BJ (cell line): ENCODE results near the gene PARVG. TPM values are rescaled to one million over a fixed set of nuclear protein-coding genes. Genes with fewer than 3 reads are reported as not detected.

ENCODE experiments used
- CTCF ChIA-PET: fragments of 350-600 bp; formaldehyde crosslinking; extraction: SDS; loops from one replicate; lab custom pipeline; 2021; ENCODE audit warnings: antibody characterized with exemption, inconsistent platforms; lab: Yijun Ruan, JAX
- POLR2A ChIA-PET: fragments of 300-600 bp; sonication (Branson Sonifier 250); formaldehyde crosslinking; extraction: SDS; loops from one replicate; lab custom pipeline; 2021; ENCODE audit warnings: antibody characterized with exemption; lab: Charles Lee
- DNase-seq: peaks from one replicate; pipeline ENCODE4 v3.0.0-alpha.2; 2011; ENCODE audit warnings: low read depth
- H3K27me3 ChIP-seq: 2 replicates; pipeline ENCODE4 v1.6.0; 2011; ENCODE audit warnings: low read length; ENCODE audit not compliant: control insufficient read depth, insufficient read depth
- H3K36me3 ChIP-seq: 2 replicates; pipeline ENCODE4 v1.5.1; 2011; ENCODE audit warnings: low read length; ENCODE audit not compliant: control insufficient read depth, insufficient read depth
- H3K4me3 ChIP-seq: 2 replicates; pipeline ENCODE4 v1.5.1; 2011; ENCODE audit warnings: low read depth, mild to moderate bottlenecking, control low read depth, low read length
- CTCF ChIP-seq: IDR thresholded peaks from 2 replicates; pipeline ENCODE4 v1.5.1; 2011; ENCODE audit warnings: low read depth, mild to moderate bottlenecking, control low read depth, inconsistent platforms, low read length, moderate library complexity; ENCODE audit not compliant: insufficient read depth
- polyA plus RNA-seq: library from polyadenylated mRNA; depleted of rRNA; stranded (reverse); fragments of >200 nt; gene quantifications from 2 replicates; pipeline ENCODE4 v1.2.3, GENCODE V29; 2011

PARVG gene
- polyA plus RNA-seq, 1 experiment = not detected

- Histone ChIP-seq H3K27me3 (no peaks in the 10 kb centered on the region), H3K4me3 (no peak overlapping the region), H3K36me3 (peaks cover 5% of the 10 kb centered on the region)
- no peak for DNase-seq
- POLR2A ChIA-PET = no interaction called here
- TF ChIP-seq CTCF = no peak
- CTCF ChIA-PET = no interaction called here
Observed at GRCh38 chr22:44153710-44154109, 27.0 kb upstream of the PARVG start.

- CTCF ChIA-PET = no interaction called here
- Histone ChIP-seq H3K27me3 (no peaks in the 10 kb centered on the region), H3K36me3 (peaks cover 7% of the 10 kb centered on the region), H3K4me3 (no peak overlapping the region)
- no peak for DNase-seq
- POLR2A ChIA-PET = no interaction called here
- no peak for TF ChIP-seq CTCF
Observed at GRCh38 chr22:44154436-44154942, 26.2 kb upstream of the PARVG start.

- no peak for TF ChIP-seq CTCF
- no peak for DNase-seq
- ChIA-PET CTCF (no interaction called here), POLR2A (no interaction called here)
- H3K36me3 ChIP-seq = peaks cover 7% of the 10 kb centered on the region
- no peak overlapping the region for H3K4me3 ChIP-seq
- H3K27me3 ChIP-seq = no peaks in the 10 kb centered on the region
Observed at GRCh38 chr22:44155115-44155514, 25.6 kb upstream of the PARVG start.

- Histone ChIP-seq H3K4me3 (no peak overlapping the region), H3K36me3 (peaks cover 7% of the 10 kb centered on the region), H3K27me3 (no peaks in the 10 kb centered on the region)
- CTCF ChIA-PET = interaction anchor here (0.7 kb wide), 1 partner anchor 348 kb away, joined by 3 read pairs; no protein-coding TSS in a partner anchor
- TF ChIP-seq CTCF = no peak
- POLR2A ChIA-PET = interaction anchor here (0.7 kb wide), 1 partner anchor 202 kb away, joined by 4 read pairs; no protein-coding TSS in a partner anchor
- DNase-seq = no peak
Observed at GRCh38 chr22:44157916-44158618, 22.7 kb upstream of the PARVG start.

- H3K4me3 ChIP-seq = no peak overlapping the region
- CTCF ChIA-PET = no interaction called here
- H3K36me3 ChIP-seq = peaks cover 7% of the 10 kb centered on the region
- DNase-seq = no peak
- POLR2A ChIA-PET = no interaction called here
- TF ChIP-seq CTCF = no peak
- no peaks in the 10 kb centered on the region for H3K27me3 ChIP-seq
Observed at GRCh38 chr22:44158816-44159215, 21.9 kb upstream of the PARVG start.
